Neural cell (in vitro differentiated cells): ENCODE data around the gene SLC35A5. TPM values are rescaled to one million over a fixed set of nuclear protein-coding genes. Genes with fewer than 3 reads are reported as not detected.

ENCODE experiments used
- H2AFZ ChIP-seq: fragments of 200-600, 300-800 bp; sonication (generic), shearing (Covaris generic); 2 replicates; pipeline ENCODE4 v1.6.0; 2014; ENCODE audit warnings: low read depth, mild to moderate bottlenecking, antibody characterized with exemption, low read length, moderate library complexity
- H3F3A ChIP-seq: fragments of 200-600 bp; shearing (Covaris generic); 2 replicates; pipeline ENCODE4 v1.6.1; 2016; ENCODE audit warnings: mild to moderate bottlenecking, moderate library complexity, mixed read lengths, antibody characterized with exemption, low read length; ENCODE audit not compliant: insufficient read depth, poor library complexity, severe bottlenecking
- H3K27ac ChIP-seq: fragments of 200-600, 300-800 bp; sonication (generic), shearing (Covaris generic); 2 replicates; pipeline ENCODE4 v1.5.1; 2014; ENCODE audit warnings: mild to moderate bottlenecking, low read length, moderate library complexity
- H3K27me3 ChIP-seq: fragments of 300-800, 200-600 bp; sonication (generic), shearing (Covaris generic); 2 replicates; pipeline ENCODE4 v1.6.0; 2014; ENCODE audit warnings: mild to moderate bottlenecking, low read depth, low read length, moderate library complexity; ENCODE audit not compliant: insufficient read depth
- H3K36me3 ChIP-seq: fragments of 300-800, 200-600 bp; sonication (generic), shearing (Covaris generic); 2 replicates; pipeline ENCODE4 v1.5.1; 2014; ENCODE audit warnings: mild to moderate bottlenecking, antibody characterized with exemption, low read length, moderate library complexity; ENCODE audit not compliant: insufficient read depth
- H3K4me2 ChIP-seq: fragments of 300-800, 200-600 bp; sonication (generic), shearing (Covaris generic); 2 replicates; pipeline ENCODE4 v1.6.0; 2014; ENCODE audit warnings: mild to moderate bottlenecking, low read length
- H3K4me3 ChIP-seq: fragments of 300-800, 200-600 bp; sonication (generic), shearing (Covaris generic); 2 replicates; pipeline ENCODE4 v1.5.1; 2014; ENCODE audit warnings: mild to moderate bottlenecking, low read length, moderate library complexity
- H3K79me2 ChIP-seq: fragments of 200-600 bp; shearing (Covaris generic); replicated peaks from 2 replicates; pipeline ENCODE4 v1.6.0; 2014; ENCODE audit warnings: mild to moderate bottlenecking, low read length, moderate library complexity; ENCODE audit not compliant: insufficient read depth
- H3K9ac ChIP-seq: fragments of 300-800, 200-600 bp; sonication (generic), shearing (Covaris generic); 2 replicates; pipeline ENCODE4 v1.6.1; 2016; ENCODE audit warnings: mild to moderate bottlenecking, low read length, mixed read lengths
- H3K9me2 ChIP-seq: fragments of 200-600 bp; shearing (Covaris generic); 2 replicates; pipeline ENCODE4 v1.6.1; 2016; ENCODE audit warnings: mild to moderate bottlenecking, low read length, mixed read lengths; ENCODE audit not compliant: insufficient read depth
- H3K9me3 ChIP-seq: fragments of 200-600, 300-800 bp; sonication (generic), shearing (Covaris generic); 2 replicates; pipeline ENCODE4 v1.6.1; 2016; ENCODE audit warnings: mild to moderate bottlenecking, mixed run types, low read length, moderate library complexity, mixed read lengths
- H4K20me1 ChIP-seq: fragments of 200-600 bp; shearing (Covaris generic); 2 replicates; pipeline ENCODE4 v1.6.1; 2016; ENCODE audit warnings: mild to moderate bottlenecking, mixed run types; ENCODE audit not compliant: insufficient read depth
- CTCF ChIP-seq: fragments of 450-650 bp; IDR thresholded peaks from 2 replicates; pipeline ENCODE4 v1.5.1; 2014; ENCODE audit warnings: antibody characterized with exemption, mild to moderate bottlenecking, moderate library complexity; ENCODE audit not compliant: poor library complexity, severe bottlenecking
- EP300 ChIP-seq: fragments of 450-650 bp; conservative IDR thresholded peaks from 2 replicates; pipeline ENCODE4 v1.6.1; 2014; ENCODE audit warnings: antibody characterized with exemption, mild to moderate bottlenecking, moderate library complexity; ENCODE audit not compliant: poor library complexity, severe bottlenecking
- EZH2 ChIP-seq: fragments of 200-600, 300-800 bp; shearing (Covaris generic), sonication (generic); IDR thresholded peaks from 2 replicates; pipeline ENCODE4 v1.6.1; 2014; ENCODE audit warnings: antibody characterized with exemption, low read length, borderline replicate concordance, mild to moderate bottlenecking; ENCODE audit not compliant: insufficient read depth, poor library complexity, severe bottlenecking
- MXI1 ChIP-seq: fragments of 450-650 bp; conservative IDR thresholded peaks from 2 replicates; pipeline ENCODE4 v1.6.1; 2014; ENCODE audit warnings: antibody characterized with exemption, mild to moderate bottlenecking; ENCODE audit not compliant: poor library complexity, severe bottlenecking
- POLR2AphosphoS5 ChIP-seq: IDR thresholded peaks from 2 replicates; pipeline ENCODE4 v1.6.1; 2012
- RAD21 ChIP-seq: fragments of 450-650 bp; conservative IDR thresholded peaks from 2 replicates; pipeline ENCODE4 v1.6.1; 2014; ENCODE audit warnings: antibody characterized with exemption, mild to moderate bottlenecking, moderate library complexity
- REST ChIP-seq: IDR thresholded peaks from 2 replicates; pipeline ENCODE4 v1.6.1; 2012; ENCODE audit warnings: borderline replicate concordance
- SMC3 ChIP-seq: fragments of 450-650 bp; conservative IDR thresholded peaks from 2 replicates; pipeline ENCODE4 v1.6.1; 2014; ENCODE audit warnings: antibody characterized with exemption, mild to moderate bottlenecking, moderate library complexity; ENCODE audit not compliant: poor library complexity
- TAF1 ChIP-seq: IDR thresholded peaks from 2 replicates; pipeline ENCODE4 v1.6.1; 2012; ENCODE audit warnings: low read depth
- polyA plus RNA-seq: library from polyadenylated mRNA; depleted of rRNA; stranded (reverse); fragments of >200 nt; gene quantifications from 2 replicates; pipeline ENCODE4 v1.2.3, GENCODE V29; 2014

Gene SLC35A5
- polyA plus RNA-seq, 1 donor from 2014 or later, result 100 TPM

GRCh38 chr3:112593258-112593657 is 31.4 kb downstream of the SLC35A5 start:
- no peak for TF ChIP-seq MXI1
- no peak for TF ChIP-seq SMC3
- TF ChIP-seq RAD21, result no peak
- no peak for TF ChIP-seq POLR2AphosphoS5
- no peak for TF ChIP-seq TAF1
- TF ChIP-seq EP300, result no peak
- no peaks in the 10 kb centered on the region for H3K9me3 ChIP-seq
- H3K79me2 ChIP-seq, result no peaks in the 10 kb centered on the region
- no peaks in the 10 kb centered on the region for H4K20me1 ChIP-seq
- peaks cover 15% of the 10 kb centered on the region for H3K36me3 ChIP-seq
- no peak overlapping the region for H3K4me2 ChIP-seq
- H3K27ac ChIP-seq, result no peak overlapping the region
- H3K27me3 ChIP-seq, result no peaks in the 10 kb centered on the region
- H2AFZ ChIP-seq, result no peak overlapping the region
- H3K9me2 ChIP-seq, result no peaks in the 10 kb centered on the region
- H3K4me3 ChIP-seq, result no peak overlapping the region
- H3K9ac ChIP-seq, result no peak overlapping the region
- no peaks in the 10 kb centered on the region for H3F3A ChIP-seq

- H2AFZ ChIP-seq, result no peak overlapping the region
- H3K4me2 ChIP-seq, result no peak overlapping the region
- no peak overlapping the region for H3K9ac ChIP-seq
- no peak overlapping the region for H3K4me3 ChIP-seq
- no peaks in the 10 kb centered on the region for H3K9me3 ChIP-seq
- H3K9me2 ChIP-seq, result no peaks in the 10 kb centered on the region
- no peaks in the 10 kb centered on the region for H3F3A ChIP-seq
- H3K79me2 ChIP-seq, result no peaks in the 10 kb centered on the region
- no peaks in the 10 kb centered on the region for H4K20me1 ChIP-seq
- no peaks in the 10 kb centered on the region for H3K27me3 ChIP-seq
- TF ChIP-seq EP300 (peak; percentile 100), RAD21 (no peak), MXI1 (peak; percentile 58), EZH2 (no peak), SMC3 (no peak), POLR2AphosphoS5 (peak; percentile 100), TAF1 (no peak), REST (peak; percentile 53)
- peaks cover 20% of the 10 kb centered on the region for H3K36me3 ChIP-seq
- H3K27ac ChIP-seq, result no peak overlapping the region
These were observed 33.0 kb downstream of the SLC35A5 start for GRCh38 chr3:112594856-112595255.

- Histone ChIP-seq H3K4me2 (no peak overlapping the region), H3K79me2 (no peaks in the 10 kb centered on the region), H3K36me3 (peaks cover 17% of the 10 kb centered on the region), H3K9me3 (no peaks in the 10 kb centered on the region), H4K20me1 (no peaks in the 10 kb centered on the region), H3F3A (no peaks in the 10 kb centered on the region), H3K4me3 (no peak overlapping the region), H3K27me3 (no peaks in the 10 kb centered on the region), H2AFZ (no peak overlapping the region), H3K9me2 (no peaks in the 10 kb centered on the region), H3K27ac (no peak overlapping the region), H3K9ac (no peak overlapping the region)
- TF ChIP-seq TAF1 (no peak), CTCF (no peak), REST (no peak), SMC3 (no peak), EP300 (no peak), POLR2AphosphoS5 (no peak), RAD21 (no peak), MXI1 (no peak), EZH2 (no peak)
These were observed 36.1 kb downstream of the SLC35A5 start for GRCh38 chr3:112597945-112598344.
